HTERT RPE-1 (cell line): ENCODE measurements around the gene PADI1.

ENCODE experiments used
- in situ Hi-C: fragments of 300-500 bp; cut with MboI; formaldehyde crosslinking; loops from 4 replicates; pipeline ENCODE4 v1.14.3; 2020; ENCODE audit warnings: low sequenced_read_pairs

PADI1 gene

GRCh38 chr1:17204546-17205440, at the start of gene PADI1:
TSS of gene PADI1 (plus strand) at chr1:17205128. CDS start at chr1:17205218, 90 bp downstream.
- in situ Hi-C loops: no loop called here

- in situ Hi-C loops: no loop called here
These were observed 49.5 kb upstream of the PADI1 start for GRCh38 chr1:17155257-17155920.

GRCh38 chr1:17156108-17156507, 48.8 kb upstream of the PADI1 start:
- in situ Hi-C loops: no loop called here

GRCh38 chr1:17158961-17159360, 46.0 kb upstream of the PADI1 start:
- in situ Hi-C loops: no loop called here

GRCh38 chr1:17161137-17161740, 43.7 kb upstream of the PADI1 start:
- in situ Hi-C loops: no loop called here

GRCh38 chr1:17161926-17162800, 42.8 kb upstream of the PADI1 start:
- in situ Hi-C loops: no loop called here

GRCh38 chr1:17162941-17163340, 42.0 kb upstream of the PADI1 start:
- in situ Hi-C loops: no loop called here

GRCh38 chr1:17163371-17163770, 41.6 kb upstream of the PADI1 start:
- in situ Hi-C loops: no loop called here

- in situ Hi-C loops: no loop called here
These were observed 40.9 kb upstream of the PADI1 start for GRCh38 chr1:17163789-17164666.

- in situ Hi-C loops: no loop called here
These were observed 39.1 kb upstream of the PADI1 start for GRCh38 chr1:17165823-17166222.

GRCh38 chr1:17167041-17167785, 37.7 kb upstream of the PADI1 start:
- in situ Hi-C loops: no loop called here

- in situ Hi-C loops: no loop called here
These were observed 37.2 kb upstream of the PADI1 start for GRCh38 chr1:17167786-17168090.

- in situ Hi-C loops: no loop called here
These were observed 36.6 kb upstream of the PADI1 start for GRCh38 chr1:17168091-17168876.

GRCh38 chr1:17170571-17170970, 34.4 kb upstream of the PADI1 start:
- in situ Hi-C loops: no loop called here

- in situ Hi-C loops: no loop called here
These were observed 31.7 kb upstream of the PADI1 start for GRCh38 chr1:17173217-17173616.

GRCh38 chr1:17176306-17177061, 28.4 kb upstream of the PADI1 start:
- in situ Hi-C loops: no loop called here

- in situ Hi-C loops: no loop called here
These were observed 27.3 kb upstream of the PADI1 start for GRCh38 chr1:17177651-17178050.
